Inflammatory macrophage treated with lipopolysaccharide for 1 hour (primary cell): Measurements from ENCODE around the gene EFNB3.

Source experiments
- DNase-seq, 2 donors: peaks; one replicate each; pipeline ENCODE4 v3.0.0-alpha.2; 2020 to 2022

The EFNB3 gene

DNA sequence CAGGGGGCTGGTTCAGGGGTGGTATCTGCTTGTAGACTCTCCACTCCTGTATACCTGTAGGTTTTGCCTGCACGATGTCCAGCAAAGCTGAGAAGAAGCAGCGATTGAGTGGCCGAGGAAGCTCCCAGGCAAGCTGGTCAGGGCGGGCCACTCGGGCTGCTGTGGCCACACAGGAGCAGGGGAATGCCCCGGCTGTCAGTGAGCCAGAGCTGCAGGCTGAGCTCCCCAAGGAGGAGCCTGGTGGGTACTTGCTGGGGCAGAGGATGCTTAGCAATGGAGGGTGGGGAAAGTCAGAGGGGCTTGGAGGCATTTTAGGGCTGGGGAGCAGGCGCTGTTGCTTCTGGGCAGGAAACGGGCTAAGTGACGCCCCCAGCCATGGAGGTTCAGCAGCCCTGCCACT is 14.7 kb downstream of the EFNB3 start:
- DNase-seq, result no peak

DNA sequence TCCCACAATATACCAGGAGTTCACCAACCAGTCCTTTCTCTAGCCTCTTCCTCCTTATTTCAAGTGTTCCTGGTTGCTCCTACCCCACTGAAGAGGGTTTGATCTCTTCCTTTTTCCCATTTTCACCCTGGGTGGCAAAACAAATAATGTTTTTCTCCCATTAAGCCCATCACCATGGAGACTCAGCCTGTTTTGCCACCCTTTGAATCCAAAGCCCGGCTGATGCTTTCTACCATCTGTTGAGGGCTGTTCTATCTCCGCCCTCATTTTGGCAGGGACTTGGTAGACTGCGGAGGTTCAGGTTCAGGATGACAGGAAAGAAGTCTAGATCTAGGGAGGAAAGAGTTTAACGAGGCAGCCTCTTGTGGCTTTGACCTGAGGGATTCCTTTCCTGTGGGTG is 15.1 kb downstream of the EFNB3 start:
- no peak for DNase-seq

GRCh38 chr17:7721612-7722011 is 16.6 kb downstream of the EFNB3 start:
- DNase-seq, result no peak

- DNase-seq, result no peak
Measured at GRCh38 chr17:7727886-7728285, 22.9 kb downstream of the EFNB3 start.

- peak; percentile 61 to 69 for DNase-seq
Measured at GRCh38 chr17:7729816-7730215, 24.8 kb downstream of the EFNB3 start.

DNA sequence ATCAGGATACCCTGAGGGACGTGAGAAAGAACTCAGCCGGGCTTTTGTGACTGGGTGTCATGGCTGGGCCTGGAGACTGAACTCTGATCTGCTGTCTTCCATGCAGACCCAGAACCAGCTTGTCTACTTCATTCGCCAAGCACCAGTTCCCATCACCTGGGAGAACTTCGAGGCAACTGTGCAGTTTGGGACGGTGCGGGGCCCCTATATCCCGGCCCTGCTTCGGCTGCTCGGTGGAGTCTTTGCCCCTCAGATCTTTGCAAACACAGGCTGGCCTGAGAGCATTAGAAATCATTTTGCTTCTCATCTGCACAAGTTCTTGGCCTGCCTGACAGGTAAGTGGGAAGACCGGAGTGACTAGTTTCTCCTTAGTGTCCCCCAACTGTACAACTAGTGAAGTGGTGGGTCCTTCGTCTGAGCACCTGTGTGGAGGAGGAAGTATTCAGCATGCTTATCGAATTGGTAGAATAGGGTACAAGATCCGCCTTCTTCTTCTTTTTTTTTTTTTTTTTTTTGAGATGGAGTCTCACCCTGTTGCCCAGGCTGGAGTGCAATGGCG is 28.1 kb downstream of the EFNB3 start:
- no peak for DNase-seq

GRCh38 chr17:7737601-7738000 is 32.6 kb downstream of the EFNB3 start:
- no peak for DNase-seq

- no peak for DNase-seq
Measured at GRCh38 chr17:7739746-7740145, 34.7 kb downstream of the EFNB3 start.

DNA sequence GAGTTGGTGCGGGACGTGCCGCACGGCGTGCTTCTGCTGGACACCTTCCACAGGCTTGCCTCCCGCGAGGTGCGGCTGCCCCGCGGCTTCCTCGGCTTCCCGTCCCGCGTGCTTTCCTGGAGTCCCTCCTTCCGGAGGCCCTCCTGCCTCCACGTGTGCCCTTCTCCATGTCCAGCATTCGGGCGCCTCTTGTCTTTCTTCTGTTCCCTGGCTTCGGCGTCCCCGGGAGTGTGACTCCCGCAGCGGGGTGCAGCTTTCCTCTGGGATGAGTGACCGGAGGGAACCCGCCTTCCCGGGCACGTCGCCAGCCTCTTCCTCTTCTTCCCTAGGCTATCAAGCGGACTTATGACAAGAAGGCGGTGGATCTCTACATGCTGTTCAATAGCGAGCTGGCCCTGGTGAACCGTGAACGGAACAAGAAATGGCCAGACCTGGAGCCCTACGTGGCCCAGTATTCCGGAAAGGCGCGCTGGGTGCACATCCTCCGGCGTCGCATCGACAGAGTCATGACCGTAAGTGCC is 35.5 kb downstream of the EFNB3 start:
- no peak for DNase-seq

DNA sequence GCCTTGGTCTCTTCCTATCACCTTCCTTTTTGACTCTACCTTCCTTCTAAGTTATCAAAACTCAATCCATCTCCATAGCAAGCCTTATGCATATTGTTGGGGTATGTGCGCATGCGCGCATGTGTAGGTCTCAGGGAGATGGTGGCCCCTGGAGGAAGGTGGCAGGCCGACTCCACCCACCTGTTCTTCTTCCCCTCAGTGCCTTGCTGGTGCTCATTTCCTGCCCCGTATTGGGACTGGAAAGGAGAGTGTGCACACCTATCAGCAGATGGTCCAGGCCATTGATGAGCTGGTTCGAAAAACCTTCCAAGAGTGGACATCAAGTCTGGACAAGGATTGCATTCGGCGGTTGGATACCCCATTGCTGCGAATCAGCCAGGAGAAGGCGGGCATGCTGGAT is 37.7 kb downstream of the EFNB3 start:
- DNase-seq, result no peak

DNA sequence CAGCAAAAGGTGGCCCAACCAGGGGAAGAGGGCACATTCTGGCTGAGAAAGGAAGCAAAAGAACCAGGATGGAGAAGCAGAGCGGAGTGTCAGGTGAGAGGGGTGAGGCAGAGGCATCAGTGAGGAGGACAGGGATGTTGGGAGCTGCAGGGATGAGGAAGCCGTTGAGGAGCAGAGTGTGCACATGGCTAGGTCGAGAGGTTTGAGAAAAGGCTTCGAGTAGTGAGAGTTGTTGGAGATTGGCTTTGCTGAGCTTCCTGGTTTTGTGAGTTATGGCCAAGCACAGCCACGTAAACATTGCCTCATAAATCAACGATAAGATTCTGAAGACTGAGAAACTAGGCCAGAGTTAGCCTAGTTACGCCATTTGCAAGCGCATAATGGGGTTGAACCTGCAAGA is 39.4 kb downstream of the EFNB3 start:
- no peak for DNase-seq

DNA sequence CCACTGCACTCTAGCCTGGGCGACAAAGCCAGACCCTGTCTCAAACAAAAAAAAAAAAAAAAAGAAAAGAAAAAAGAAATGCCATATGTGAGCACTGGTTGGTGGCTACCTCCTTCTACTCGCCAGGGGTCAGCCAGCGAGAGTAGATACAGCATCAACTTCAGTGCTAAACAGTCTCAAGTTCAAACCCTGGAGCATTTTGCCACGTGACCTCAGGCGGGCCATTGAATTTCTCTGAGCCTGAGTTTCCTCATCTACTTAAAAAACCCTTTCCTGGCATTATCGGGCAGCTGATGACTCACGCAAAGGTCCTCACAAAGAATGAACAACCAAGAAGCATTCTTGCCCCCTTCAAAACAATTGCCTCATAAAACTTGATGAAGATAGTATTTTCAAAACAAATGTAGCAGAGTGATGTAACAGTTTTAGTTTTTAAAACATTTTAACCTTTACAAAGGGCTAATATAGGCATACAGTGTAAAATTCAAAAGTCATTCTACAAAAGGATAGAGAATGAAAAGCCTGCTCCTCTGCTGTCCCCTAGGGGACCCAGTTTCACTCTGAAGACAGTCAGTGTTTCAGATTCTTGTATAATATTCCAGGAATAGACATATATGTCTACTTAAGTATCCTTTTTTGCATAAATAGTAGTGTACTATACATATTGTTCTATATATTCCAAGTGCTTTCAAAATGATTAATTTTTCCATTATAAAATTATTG is 40.9 kb downstream of the EFNB3 start:
- peak; percentile 37 to 47 for DNase-seq

DNA sequence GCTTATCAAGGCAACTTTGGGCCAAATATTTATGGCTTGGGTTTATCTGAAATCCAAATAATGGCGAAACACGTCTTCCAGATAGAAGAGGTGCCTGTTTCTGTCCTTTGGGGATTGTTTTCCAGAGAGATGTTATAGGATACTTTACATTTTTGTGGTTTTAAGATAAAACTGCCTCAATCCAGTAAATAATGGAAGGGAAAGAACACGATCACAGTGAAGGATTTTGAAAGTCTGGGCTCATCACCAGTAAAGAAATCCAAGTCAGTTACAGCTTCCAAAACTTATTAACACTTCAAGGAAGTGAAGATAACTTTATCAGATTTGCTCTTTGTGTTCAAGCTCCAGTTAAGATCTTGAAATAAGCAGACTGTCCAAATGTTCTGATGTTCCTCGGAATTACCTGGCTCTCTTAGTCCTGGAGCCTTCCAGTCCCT is 42.7 kb downstream of the EFNB3 start:
- DNase-seq, result no peak

GRCh38 chr17:7748076-7748775 is 43.2 kb downstream of the EFNB3 start:
- no peak for DNase-seq

DNA sequence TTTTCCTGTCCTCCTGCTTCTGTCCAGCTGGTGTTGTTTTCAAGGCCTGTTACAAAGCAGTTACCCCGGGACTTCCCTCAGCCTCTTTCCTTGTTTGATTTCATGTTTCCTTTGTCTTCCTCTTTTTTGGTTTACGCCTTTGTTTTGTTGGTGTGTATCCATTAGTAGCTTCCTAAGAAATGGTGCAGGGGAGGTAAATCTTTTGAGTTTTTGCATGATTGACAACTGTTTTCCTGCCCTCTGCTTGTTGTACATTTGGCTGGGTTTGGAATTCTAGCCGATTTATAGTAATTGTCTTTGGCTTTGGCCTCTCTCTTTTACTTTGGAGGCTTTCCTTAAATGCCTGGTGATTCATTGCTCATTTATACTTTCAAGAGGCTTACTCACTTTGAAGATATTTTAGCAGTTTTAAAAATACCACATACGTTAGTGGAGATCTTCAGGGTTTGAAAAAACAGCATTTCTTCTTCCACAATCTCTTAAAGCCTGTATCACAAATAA is 45.4 kb downstream of the EFNB3 start:
- no peak for DNase-seq

DNA sequence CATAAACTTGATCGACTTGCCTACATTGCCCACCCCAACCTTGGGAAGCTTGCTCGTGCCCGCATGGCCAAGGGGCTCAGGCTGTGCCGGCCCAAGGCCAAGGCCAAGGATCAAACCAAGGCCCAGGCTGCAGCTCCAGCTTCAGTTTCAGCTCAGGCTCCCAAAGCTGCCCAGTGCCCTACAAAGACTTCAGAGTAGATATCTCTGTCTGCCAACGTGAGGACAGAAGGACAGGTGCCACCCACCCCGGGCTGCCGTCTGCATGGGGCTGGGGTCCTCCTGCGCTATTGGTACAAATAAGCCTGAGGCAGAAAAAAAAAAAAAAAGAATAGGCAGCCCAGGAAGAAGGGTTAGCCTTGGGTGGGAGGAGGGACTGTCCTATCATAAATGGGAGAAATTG is 49.7 kb downstream of the EFNB3 start:
- DNase-seq, result no peak

DNA sequence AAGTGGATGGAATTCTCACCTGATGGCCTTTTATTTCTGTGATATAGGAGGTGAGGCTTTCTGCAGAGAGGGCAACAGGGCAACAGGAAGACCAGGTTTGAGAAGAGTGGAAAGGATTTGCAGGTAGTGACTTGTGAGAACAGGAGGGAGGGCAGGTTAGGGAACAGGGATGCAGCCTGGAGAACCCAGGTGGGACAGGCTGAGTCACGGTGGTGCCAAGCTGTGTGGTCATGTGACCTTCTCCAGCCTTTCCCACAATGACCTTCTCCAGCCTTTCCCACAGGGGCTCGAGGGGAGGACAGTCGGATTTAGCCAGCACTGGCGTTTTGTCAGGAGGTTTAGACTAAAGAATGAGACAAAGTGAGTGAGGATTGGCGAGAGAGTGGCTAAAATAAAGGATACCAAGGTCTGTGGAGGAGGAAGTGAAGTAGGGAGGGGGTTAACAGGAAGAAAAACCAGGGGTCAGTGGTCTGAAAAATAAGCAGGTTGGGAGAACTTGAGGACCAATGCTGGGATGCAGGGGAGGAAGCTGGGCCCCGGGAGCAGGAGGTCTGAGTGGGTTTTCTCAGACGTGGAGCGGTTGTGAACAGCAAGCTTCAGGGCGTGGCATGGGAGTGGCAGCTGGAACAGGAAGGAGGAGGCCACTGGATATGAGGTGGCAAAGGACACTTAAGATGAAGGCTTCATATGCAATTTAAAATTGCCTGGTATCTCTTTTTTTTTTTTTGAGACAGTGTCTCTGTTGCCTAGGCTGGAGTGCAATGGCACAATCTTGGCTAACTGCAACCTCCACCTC is 50.3 kb downstream of the EFNB3 start:
- DNase-seq, result no peak

- no peak for DNase-seq
Measured at GRCh38 chr17:7756968-7757367, 52.0 kb downstream of the EFNB3 start.
